ENCODE measurements around the gene SYCP2.

GRCh38 chr20:59939879-59940128, 6.4 kb upstream of the SYCP2 start:
- TF ChIP-seq CTCF (IDR thresholded peaks at IDR 0.05; ENCODE audit: low read length) (no peak), EZH2 (optimal IDR thresholded peaks at IDR 0.05; ENCODE audit: low read depth, low read length) (no peak), EZH2phosphoT487 (IDR thresholded peaks at IDR 0.05; ENCODE audit: low read length) (no peak)
